IPS DF 6.9 (cell line): ENCODE results near the gene NBPF3.
"Not testable (repeated sequence)": the region's sequence is repeated elsewhere in the genome, so short reads cannot be mapped to it uniquely, and the experiment has no call there.

Source experiments
- DNase-seq: peaks from one replicate; pipeline ENCODE4 v3.0.0-alpha.2; 2013; ENCODE audit warnings: low read depth, low spot score
- H3K27ac ChIP-seq: one replicate; pipeline ENCODE4 v1.5.1; 2013; ENCODE audit warnings: low read length, control low read depth
- H3K27me3 ChIP-seq: 2 replicates; pipeline ENCODE4 v1.6.1; 2013; ENCODE audit warnings: mild to moderate bottlenecking, low read length; ENCODE audit not compliant: control insufficient read depth, insufficient read depth
- H3K36me3 ChIP-seq: 2 replicates; pipeline ENCODE4 v1.6.1; 2013; ENCODE audit warnings: low read length; ENCODE audit not compliant: control insufficient read depth, insufficient read depth
- H3K4me1 ChIP-seq: 2 replicates; pipeline ENCODE4 v1.6.1; 2013; ENCODE audit warnings: low read length; ENCODE audit not compliant: control insufficient read depth, insufficient read depth
- H3K4me3 ChIP-seq: 2 replicates; pipeline ENCODE4 v1.5.1; 2013; ENCODE audit warnings: mild to moderate bottlenecking, low read length
- H3K9me3 ChIP-seq: 2 replicates; pipeline ENCODE4 v1.6.1; 2013; ENCODE audit warnings: low read length, inconsistent platforms; ENCODE audit not compliant: control insufficient read depth, insufficient read depth
- WGBS: extraction: QIAGEN DNeasy Blood & Tissue Kit; methylation state at CpG from one replicate; pipeline ENCODE4 v1.1.7; 2013; ENCODE audit warnings: mixed read lengths, missing lambda C conversion rate; ENCODE audit not compliant: insufficient read length, insufficient coverage; 5-methylcytosine and 5-hydroxymethylcytosine counted together

Gene NBPF3

DNA sequence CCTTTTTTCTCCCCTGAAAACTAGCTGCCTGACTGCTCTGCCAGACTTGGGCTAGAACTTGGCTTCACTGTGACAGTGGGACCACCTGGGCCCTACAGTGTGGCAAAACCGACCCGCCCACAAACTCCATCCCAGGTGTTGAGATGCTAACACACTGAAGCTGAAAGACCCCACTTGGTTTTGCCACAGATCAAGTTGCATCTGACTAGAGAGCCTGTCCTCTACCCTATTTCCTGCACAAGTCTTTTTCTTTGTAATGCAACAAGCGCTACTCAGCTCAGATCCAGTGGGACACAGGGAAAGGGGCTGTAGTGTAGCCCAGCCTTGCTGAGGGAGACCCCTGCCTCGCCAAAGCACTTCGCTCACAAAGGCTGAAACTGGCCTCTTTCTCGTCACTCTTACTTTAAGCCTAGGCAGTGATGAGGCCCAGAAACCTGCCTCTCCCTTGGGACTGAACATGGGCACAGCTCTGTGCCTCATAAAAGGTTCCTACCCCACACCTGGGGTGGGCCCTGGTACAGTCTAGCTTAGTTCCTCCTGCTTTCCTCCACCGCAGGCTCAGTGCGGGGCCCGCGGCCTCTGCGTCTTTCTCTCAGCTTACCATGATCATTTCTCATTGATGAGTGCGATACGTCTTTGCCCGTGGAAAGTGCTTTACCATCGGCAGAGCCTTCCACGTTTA, 79.0 kb downstream of the NBPF3 start:
- Histone ChIP-seq H3K4me3 (no peak overlapping the region), H3K27ac (no peak overlapping the region), H3K36me3 (no peaks in the 10 kb centered on the region), H3K27me3 (no peaks in the 10 kb centered on the region), H3K9me3 (no peaks in the 10 kb centered on the region), H3K4me1 (peaks cover 5% of the 10 kb centered on the region)
- no peak for DNase-seq
- no CpG with 5 or more reads among the region's 16 CpGs for WGBS

DNA sequence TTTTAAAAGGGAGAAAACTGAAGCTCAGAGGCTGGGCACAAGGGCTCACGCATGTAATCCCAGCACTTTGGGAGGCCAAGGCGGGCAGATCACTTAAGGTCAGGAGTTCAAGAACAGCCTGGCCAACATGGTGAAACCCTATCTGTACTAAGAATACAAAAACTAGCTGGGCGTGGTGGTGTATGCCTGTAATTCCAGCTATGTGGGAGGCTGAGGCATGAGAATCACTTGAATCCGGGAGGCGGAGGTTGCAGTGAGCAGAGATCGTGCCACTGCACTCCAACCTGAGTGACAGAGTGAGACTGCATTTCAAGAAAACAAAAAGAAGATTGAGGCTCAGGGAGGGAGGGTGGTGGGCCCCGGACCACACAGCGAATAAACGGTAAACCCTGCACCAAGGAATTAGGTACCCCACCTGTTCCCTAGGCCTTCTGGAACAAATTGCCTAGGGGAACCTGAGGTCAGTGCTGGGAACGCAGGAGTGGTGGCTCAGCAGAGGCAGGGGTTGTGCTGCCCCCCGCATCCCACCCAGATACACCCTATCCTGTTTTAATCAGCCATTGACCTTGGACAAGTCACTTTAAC, 79.6 kb downstream of the NBPF3 start:
- H3K4me1 ChIP-seq, DNase-seq, H3K9me3 ChIP-seq, H3K27me3 ChIP-seq, H3K36me3 ChIP-seq, H3K27ac ChIP-seq, H3K4me3 ChIP-seq: not testable (repeated sequence)
- WGBS, result no CpG with 5 or more reads among the region's 11 CpGs

DNA sequence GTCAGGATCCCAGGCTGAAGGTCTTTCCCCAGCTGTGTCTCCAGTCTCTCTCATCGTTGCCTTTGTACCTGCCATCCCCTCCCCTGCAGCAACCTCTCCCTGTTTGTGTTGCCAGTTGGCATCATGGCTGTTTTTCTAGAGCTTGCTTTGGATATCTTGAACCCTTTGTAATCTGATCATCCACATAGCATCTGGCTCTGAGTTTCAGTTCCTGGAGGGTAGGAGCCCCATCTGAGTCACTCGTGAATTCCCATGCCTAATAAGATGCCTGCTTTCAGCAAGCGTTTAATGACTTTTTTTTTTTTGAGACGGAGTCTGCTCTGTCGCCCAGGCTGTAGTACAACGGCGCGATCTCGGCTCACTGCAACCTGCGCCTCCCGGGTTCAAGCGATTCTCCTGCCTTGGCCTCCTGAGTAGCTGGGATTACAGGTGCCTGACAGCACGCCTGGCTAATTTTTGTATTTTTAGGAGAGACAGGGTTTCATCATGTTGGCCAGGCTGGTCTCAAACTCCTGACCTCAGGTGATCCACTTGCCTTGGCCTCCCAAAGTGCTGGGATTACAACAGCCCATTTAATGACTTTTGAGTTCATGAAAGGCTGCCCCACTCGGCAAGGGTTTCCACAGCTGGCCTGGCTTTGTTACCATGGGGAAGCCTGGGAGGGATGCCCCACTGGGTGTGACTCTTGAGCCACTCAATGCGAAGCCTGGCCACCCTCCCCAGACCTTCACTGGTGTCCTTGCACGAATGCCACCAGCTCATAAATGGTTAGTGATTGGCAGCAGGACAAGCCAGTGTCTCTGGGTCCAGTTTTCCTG, 81.2 kb downstream of the NBPF3 start:
- H3K4me1 ChIP-seq, result peaks cover 7% of the 10 kb centered on the region
- H3K4me3 ChIP-seq, result no peak overlapping the region
- no CpG with 5 or more reads among the region's 16 CpGs for WGBS
- no peaks in the 10 kb centered on the region for H3K36me3 ChIP-seq
- H3K27ac ChIP-seq, result no peak overlapping the region
- H3K27me3 ChIP-seq, result no peaks in the 10 kb centered on the region
- no peak for DNase-seq
- no peaks in the 10 kb centered on the region for H3K9me3 ChIP-seq

DNA sequence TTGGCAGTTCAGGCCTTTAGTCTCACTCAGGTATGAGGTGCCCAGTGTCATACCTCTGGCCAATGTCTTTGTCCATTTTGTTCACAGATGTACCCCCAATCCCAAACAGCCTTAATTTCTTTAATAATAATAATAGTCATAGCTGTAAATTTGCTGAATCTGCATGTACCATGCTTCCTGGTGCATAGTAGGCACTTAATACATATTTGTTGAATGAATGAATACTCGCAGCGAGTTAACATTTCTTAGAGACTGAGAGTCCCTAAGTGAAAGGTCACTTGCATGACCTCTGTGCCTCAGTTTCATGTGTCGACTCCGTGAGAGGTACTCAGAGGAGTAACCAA, 81.8 kb downstream of the NBPF3 start:
- WGBS, result no CpG with 5 or more reads among the region's 4 CpGs
- H3K27ac ChIP-seq, result no peak overlapping the region

DNA sequence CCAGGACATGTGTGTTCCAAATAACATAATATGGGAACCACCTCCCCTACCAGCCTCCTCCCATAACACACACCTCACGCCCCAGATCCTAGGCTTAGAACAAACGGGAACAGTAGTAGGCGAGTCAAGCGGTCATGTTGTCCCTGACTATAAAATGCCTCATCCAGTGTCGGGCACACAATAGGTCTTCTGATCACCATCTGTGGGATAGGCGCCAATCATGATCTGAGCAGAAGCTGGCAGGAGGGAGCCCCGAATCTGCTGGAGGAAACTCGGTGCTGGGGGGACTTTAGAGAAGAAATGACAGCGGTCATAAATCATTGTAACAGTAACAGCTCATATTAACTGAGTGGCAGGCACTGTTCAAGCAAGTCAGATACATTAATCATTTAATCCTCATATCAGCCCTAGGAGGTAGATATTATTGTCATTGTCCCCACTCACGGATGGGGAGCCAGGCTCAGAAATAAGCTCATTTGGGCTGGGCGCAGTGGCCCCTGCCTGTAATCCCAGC, 82.6 kb downstream of the NBPF3 start:
- Histone ChIP-seq H3K9me3 (no peaks in the 10 kb centered on the region), H3K4me3 (no peak overlapping the region), H3K27ac (no peak overlapping the region), H3K4me1 (peaks cover 5% of the 10 kb centered on the region; the same call in 1 of the 2 replicates), H3K36me3 (no peaks in the 10 kb centered on the region), H3K27me3 (no peaks in the 10 kb centered on the region)
- no peak for DNase-seq
- no CpG with 5 or more reads among the region's 11 CpGs for WGBS

More for the DNA sequence above, 81.8 kb downstream of the NBPF3 start:
- no peak overlapping the region for H3K4me3 ChIP-seq
- peaks cover 7% of the 10 kb centered on the region for H3K4me1 ChIP-seq
- H3K36me3 ChIP-seq, result no peaks in the 10 kb centered on the region
- DNase-seq, result no peak
- H3K9me3 ChIP-seq, result no peaks in the 10 kb centered on the region
- H3K27me3 ChIP-seq, result no peaks in the 10 kb centered on the region

DNA sequence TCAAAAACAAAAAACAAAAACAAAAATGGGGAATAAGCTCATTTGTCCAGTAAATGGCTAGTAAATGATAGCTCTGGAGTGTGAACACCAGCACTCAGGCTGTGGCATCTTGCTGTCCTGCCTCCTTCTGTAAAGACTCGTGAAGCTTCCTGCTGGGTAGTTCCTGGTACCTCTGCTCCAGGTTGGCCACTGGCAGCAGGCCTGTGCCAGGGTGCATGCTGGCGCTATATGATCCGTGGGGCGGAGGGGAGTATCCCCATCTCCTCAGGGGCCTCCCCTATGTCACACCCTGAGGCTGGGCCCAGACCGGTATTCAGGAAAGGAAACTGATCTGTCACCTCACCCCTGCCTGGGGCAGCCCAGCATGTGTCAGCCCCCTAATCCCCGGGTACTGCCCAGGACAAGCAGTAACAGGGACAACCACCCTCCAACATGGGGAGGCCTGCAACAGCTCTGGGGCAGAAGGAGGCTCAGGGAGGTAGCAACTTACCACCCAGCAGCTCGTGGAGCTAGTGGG, 83.4 kb downstream of the NBPF3 start:
- H3K27me3 ChIP-seq, result no peaks in the 10 kb centered on the region
- no CpG with 5 or more reads among the region's 7 CpGs for whole genome bisulfite sequencing

DNA sequence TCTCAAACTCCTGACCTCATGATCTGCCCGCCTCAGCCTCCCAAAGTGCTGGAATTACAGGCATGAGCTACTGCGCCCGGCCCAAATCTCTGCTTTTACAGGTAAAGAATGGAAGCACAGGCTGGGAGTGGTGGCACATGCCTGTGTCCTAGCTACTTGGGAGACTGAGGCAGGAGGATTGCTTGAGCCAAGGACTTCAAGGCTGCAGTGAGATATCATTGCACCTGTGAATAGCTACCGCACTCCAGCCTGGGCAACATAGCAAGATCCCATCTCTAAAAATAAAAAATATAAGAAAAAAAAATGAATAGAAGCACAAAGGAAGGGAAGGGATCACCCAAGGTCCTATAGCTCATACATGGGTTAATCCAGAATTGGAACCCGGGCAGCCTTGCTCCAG, 84.3 kb downstream of the NBPF3 start:
- no peaks in the 10 kb centered on the region for H3K36me3 ChIP-seq
- H3K9me3 ChIP-seq, result no peaks in the 10 kb centered on the region
- no peak overlapping the region for H3K27ac ChIP-seq
- no CpG with 5 or more reads among the region's 5 CpGs for WGBS
- H3K27me3 ChIP-seq, result no peaks in the 10 kb centered on the region
- no peak for DNase-seq
- H3K4me1 ChIP-seq, result peaks cover 4% of the 10 kb centered on the region; the same call in 1 of the 2 replicates
- no peak overlapping the region for H3K4me3 ChIP-seq

More for the DNA sequence above, 83.4 kb downstream of the NBPF3 start:
- H3K4me1 ChIP-seq, result peaks cover 5% of the 10 kb centered on the region; the same call in 1 of the 2 replicates
- H3K36me3 ChIP-seq, result no peaks in the 10 kb centered on the region
- no peaks in the 10 kb centered on the region for H3K9me3 ChIP-seq
- no peak for DNase-seq
- no peak overlapping the region for H3K27ac ChIP-seq
- no peak overlapping the region for H3K4me3 ChIP-seq

DNA sequence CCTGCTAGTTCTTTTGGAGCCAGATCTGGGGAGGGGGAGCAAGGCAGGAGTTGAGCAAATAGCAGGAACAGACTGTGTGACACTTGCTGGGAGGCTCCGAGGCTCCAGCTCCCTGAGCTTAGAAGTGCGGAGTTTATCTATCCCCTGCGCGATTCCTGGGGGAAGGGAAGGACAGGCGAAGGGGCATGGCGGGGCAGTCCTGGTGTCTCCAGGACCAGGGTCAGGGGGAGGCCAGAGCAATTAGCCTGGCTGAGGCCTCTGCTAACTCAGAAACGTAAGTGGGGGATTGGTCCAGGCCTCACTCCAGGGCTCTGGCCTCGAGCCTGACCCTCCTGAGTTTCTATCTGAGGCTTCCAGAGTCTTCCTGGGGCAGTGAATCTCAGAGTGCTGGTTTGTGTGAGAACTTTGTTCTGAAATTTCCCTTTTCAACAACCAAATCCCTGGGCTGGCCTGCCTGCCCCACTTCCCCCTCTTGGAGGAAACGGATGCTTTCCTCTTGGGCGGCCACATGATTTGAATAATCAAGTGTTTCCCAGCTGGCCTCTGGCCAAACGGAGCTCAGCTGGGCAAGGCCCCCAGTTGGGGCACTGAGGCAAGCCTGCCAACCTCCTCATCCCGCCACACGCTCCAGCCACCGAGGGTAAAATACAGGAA, 84.9 kb downstream of the NBPF3 start:
- Histone ChIP-seq H3K4me1 (peaks cover 3% of the 10 kb centered on the region; the same call in 1 of the 2 replicates), H3K27ac (no peak overlapping the region), H3K36me3 (no peaks in the 10 kb centered on the region), H3K4me3 (no peak overlapping the region), H3K27me3 (no peaks in the 10 kb centered on the region), H3K9me3 (no peaks in the 10 kb centered on the region)
- no CpG with 5 or more reads among the region's 14 CpGs for WGBS
- no peak for DNase-seq

DNA sequence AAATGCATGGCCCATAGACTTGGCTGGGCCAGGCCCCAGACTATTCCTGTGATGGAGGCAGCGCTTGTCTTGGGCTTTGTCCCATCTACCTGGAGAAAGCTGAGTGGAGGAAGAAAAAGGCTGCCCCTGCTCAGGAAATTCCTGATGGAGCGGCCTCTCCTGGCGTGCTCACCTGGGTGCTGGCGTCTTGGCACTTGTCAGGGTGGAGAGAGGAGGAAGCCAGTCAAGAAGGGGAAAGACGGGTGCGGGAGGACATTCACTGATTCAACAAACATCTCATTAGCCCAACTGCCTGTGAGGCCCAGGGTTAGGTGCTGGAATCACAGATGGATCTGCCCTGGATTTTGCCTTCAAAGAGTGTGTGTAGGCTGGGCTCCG, 85.4 kb downstream of the NBPF3 start:
- Histone ChIP-seq H3K9me3 (no peaks in the 10 kb centered on the region), H3K4me1 (peaks cover 4% of the 10 kb centered on the region; the same call in 1 of the 2 replicates), H3K27me3 (no peaks in the 10 kb centered on the region)

DNA sequence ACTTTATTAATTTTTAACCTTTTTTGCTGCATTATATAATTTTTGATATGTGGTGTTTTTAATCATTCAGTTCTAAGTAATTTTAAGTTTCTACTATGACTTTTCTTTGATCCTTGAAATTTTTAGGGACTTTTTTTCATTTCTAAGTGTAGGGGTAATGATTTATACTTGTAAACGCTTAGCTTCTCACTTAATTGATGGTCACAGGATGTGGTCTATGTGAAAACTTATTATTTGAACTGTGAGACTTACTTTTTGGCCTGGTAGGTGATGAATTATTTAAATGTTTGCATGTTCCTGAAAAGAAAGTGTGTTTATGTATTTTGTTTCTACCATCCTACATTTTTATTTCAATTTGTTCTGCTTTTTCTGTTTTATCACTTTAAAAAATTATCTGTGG, 86.5 kb downstream of the NBPF3 start:
- no peak overlapping the region for H3K27ac ChIP-seq
- DNase-seq, result no peak
- no peaks in the 10 kb centered on the region; the same call in 1 of the 2 replicates for H3K36me3 ChIP-seq
- WGBS, result no CpG with 5 or more reads among the region's 1 CpG
- no peaks in the 10 kb centered on the region for H3K27me3 ChIP-seq
- H3K9me3 ChIP-seq, result no peaks in the 10 kb centered on the region
- peaks cover 5% of the 10 kb centered on the region; the same call in 1 of the 2 replicates for H3K4me1 ChIP-seq
- no peak overlapping the region for H3K4me3 ChIP-seq

More for the DNA sequence above, 85.4 kb downstream of the NBPF3 start:
- Histone ChIP-seq H3K4me3 (no peak overlapping the region), H3K27ac (no peak overlapping the region), H3K36me3 (no peaks in the 10 kb centered on the region; the same call in 1 of the 2 replicates)
- DNase-seq, result no peak
- no CpG with 5 or more reads among the region's 7 CpGs for WGBS
